Ammon's horn (tissue), 1 donor: Measurements from ENCODE around the gene PRKACG.
"Not testable (repeated sequence)": the region's sequence is repeated elsewhere in the genome, so short reads cannot be mapped to it uniquely, and the experiment has no call there.

Experiments
- DNase-seq: peaks from one replicate; pipeline ENCODE4 v3.0.0-alpha.2; 2016; ENCODE audit warnings: low spot score

PRKACG gene

GRCh38 chr9:69014013-69014412, at the start of gene PRKACG:
PRKACG (minus strand) TSS chr9:69014113; CDS start chr9:69014092, 21 bp downstream.
- no peak for DNase-seq

- DNase-seq: no peak
Measured at GRCh38 chr9:69062195-69062594, 48.3 kb upstream of the PRKACG start.

- DNase-seq: no peak
Measured at GRCh38 chr9:69060766-69061165, 46.9 kb upstream of the PRKACG start.

GRCh38 chr9:69058101-69058500, 44.2 kb upstream of the PRKACG start:
- no peak for DNase-seq

GRCh38 chr9:69056191-69056815, 42.4 kb upstream of the PRKACG start:
- no peak for DNase-seq

- DNase-seq: no peak
Measured at GRCh38 chr9:69054989-69055388, 41.1 kb upstream of the PRKACG start.

GRCh38 chr9:69050936-69051335, 37.0 kb upstream of the PRKACG start:
- DNase-seq: not testable (repeated sequence)

- DNase-seq: no peak
Measured at GRCh38 chr9:69049094-69049493, 35.2 kb upstream of the PRKACG start.

- no peak for DNase-seq
Measured at GRCh38 chr9:69047371-69047770, 33.5 kb upstream of the PRKACG start.

- no peak for DNase-seq
Measured at GRCh38 chr9:69046723-69047122, 32.8 kb upstream of the PRKACG start.

- DNase-seq: no peak
Measured at GRCh38 chr9:69045821-69046220, 31.9 kb upstream of the PRKACG start.

GRCh38 chr9:69044240-69045219, 30.6 kb upstream of the PRKACG start:
- DNase-seq: no peak

GRCh38 chr9:69040646-69041045, 26.7 kb upstream of the PRKACG start:
- DNase-seq: no peak

- DNase-seq: no peak
Measured at GRCh38 chr9:69036799-69037198, 22.9 kb upstream of the PRKACG start.

GRCh38 chr9:69036309-69036708, 22.4 kb upstream of the PRKACG start:
- DNase-seq: no peak

- peak; percentile 84 for DNase-seq
Measured at GRCh38 chr9:69035438-69036308, 21.8 kb upstream of the PRKACG start, which contains the start of gene FXN. FXN (plus strand) TSS chr9:69035752; CDS start chr9:69035783, 31 bp downstream.

- no peak for DNase-seq
Measured at GRCh38 chr9:69034071-69034470, 20.2 kb upstream of the PRKACG start.

GRCh38 chr9:69030851-69031645, 17.1 kb upstream of the PRKACG start:
- no peak for DNase-seq

- no peak for DNase-seq
Measured at GRCh38 chr9:69029535-69029934, 15.6 kb upstream of the PRKACG start.

- no peak for DNase-seq
Measured at GRCh38 chr9:69028754-69029153, 14.8 kb upstream of the PRKACG start.
